ENCODE results near the gene SPACA6. TPM values are rescaled to one million over a fixed set of nuclear protein-coding genes. Genes with fewer than 3 reads are reported as not detected.

SPACA6 gene
- total and polyA plus RNA-seq, 12 donors, result 2.2 to 291 (median 25.2) TPM

DNA sequence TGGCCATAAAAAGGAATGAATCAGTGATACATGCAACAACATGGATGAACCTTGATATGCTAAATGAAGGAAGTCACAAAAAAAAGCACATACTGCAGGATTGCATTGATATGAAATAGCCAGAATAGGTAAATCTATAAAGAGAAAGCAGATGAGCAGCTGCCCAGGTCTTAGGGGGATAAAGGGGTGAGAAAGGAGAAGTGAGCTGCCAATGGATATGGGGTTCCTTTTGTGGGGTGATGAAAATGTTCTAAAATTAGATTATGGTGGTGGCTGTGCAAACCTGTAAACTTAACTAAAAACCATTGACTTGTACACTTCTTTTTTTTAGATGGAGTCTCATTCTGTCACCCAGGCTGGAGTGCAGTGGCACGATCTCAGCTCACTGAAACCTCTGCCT lies 18.6 kb downstream of the SPACA6 start:
- Histone ChIP-seq H3K4me1 (replicated peaks in 1 of 2) (no peaks in the 10 kb centered on the region), H3K36me3 (replicated peaks in 1 of 2) (peaks cover 0 to 6% of the 10 kb centered on the region in 2 donors), H3K27ac (no peak overlapping the region), H3K27me3 (no peaks in the 10 kb centered on the region), H3K4me3 (no peak overlapping the region), H3K9me3 (replicated peaks in 1 of 3) (no peaks in the 10 kb centered on the region)
- TF ChIP-seq, protein P1, sequence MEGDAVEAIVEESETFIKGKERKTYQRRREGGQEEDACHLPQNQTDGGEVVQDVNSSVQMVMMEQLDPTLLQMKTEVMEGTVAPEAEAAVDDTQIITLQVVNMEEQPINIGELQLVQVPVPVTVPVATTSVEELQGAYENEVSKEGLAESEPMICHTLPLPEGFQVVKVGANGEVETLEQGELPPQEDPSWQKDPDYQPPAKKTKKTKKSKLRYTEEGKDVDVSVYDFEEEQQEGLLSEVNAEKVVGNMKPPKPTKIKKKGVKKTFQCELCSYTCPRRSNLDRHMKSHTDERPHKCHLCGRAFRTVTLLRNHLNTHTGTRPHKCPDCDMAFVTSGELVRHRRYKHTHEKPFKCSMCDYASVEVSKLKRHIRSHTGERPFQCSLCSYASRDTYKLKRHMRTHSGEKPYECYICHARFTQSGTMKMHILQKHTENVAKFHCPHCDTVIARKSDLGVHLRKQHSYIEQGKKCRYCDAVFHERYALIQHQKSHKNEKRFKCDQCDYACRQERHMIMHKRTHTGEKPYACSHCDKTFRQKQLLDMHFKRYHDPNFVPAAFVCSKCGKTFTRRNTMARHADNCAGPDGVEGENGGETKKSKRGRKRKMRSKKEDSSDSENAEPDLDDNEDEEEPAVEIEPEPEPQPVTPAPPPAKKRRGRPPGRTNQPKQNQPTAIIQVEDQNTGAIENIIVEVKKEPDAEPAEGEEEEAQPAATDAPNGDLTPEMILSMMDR (IDR thresholded peaks at IDR 0.05), result no peak
- no peak for TF ChIP-seq POLR2A (IDR thresholded peaks at IDR 0.05)
- WGBS, 4 donors, result 68 to 81% (median 77%) methylated on average over 1 of the region's 1 CpG
- no peak for DNase-seq
- intact Hi-C loops (cut with DNase I), result no loop called here

DNA sequence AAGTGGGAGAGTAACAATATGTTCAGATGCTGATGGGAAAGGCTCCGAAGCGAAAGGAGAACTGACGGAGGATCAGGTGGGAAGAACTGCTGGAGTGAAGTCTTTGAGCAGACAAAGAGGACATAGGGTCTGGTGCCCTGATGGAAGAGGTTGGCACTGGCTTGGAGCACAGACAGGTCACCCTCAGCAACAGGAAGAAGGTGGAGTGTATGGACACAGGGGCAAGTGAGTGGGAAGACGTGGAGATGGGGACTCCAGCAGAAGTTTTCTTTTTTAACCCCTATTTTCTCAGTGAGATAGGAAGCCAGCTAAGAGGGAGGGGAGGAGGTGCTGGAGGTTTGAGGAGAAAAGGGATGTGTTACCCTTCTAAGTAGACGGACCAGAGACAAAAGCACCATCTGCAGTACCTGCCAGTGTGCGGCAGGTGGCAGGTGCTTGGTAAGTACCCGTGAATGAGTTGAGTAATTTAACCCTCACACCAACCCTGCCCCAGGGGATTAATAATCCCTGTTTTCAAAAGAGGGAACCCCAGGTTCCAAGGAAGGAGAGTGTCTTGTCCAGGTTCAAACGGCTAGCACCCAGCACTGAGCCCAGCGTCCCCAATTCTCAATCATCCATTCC lies 19.4 kb downstream of the SPACA6 start:
- Histone ChIP-seq H3K36me3 (replicated peaks in 1 of 2) (no peaks in the 10 kb centered on the region), H3K9me3 (replicated peaks in 1 of 3) (no peaks in the 10 kb centered on the region), H3K4me1 (replicated peaks in 1 of 2) (no peaks in the 10 kb centered on the region), H3K27me3 (no peaks in the 10 kb centered on the region), H3K27ac (no peak overlapping the region), H3K4me3 (no peak overlapping the region)
- intact Hi-C loops (cut with DNase I), result no loop called here
- TF ChIP-seq, protein P1 (IDR thresholded peaks at IDR 0.05), result peak in 5 of 6 experiments; percentile 12 to 40 (median 25)
- no peak for TF ChIP-seq POLR2A (IDR thresholded peaks at IDR 0.05)
- 34 to 42% (median 40%) methylated on average over 9 of the region's 9 CpGs for WGBS, 4 donors
- no peak for DNase-seq

DNA sequence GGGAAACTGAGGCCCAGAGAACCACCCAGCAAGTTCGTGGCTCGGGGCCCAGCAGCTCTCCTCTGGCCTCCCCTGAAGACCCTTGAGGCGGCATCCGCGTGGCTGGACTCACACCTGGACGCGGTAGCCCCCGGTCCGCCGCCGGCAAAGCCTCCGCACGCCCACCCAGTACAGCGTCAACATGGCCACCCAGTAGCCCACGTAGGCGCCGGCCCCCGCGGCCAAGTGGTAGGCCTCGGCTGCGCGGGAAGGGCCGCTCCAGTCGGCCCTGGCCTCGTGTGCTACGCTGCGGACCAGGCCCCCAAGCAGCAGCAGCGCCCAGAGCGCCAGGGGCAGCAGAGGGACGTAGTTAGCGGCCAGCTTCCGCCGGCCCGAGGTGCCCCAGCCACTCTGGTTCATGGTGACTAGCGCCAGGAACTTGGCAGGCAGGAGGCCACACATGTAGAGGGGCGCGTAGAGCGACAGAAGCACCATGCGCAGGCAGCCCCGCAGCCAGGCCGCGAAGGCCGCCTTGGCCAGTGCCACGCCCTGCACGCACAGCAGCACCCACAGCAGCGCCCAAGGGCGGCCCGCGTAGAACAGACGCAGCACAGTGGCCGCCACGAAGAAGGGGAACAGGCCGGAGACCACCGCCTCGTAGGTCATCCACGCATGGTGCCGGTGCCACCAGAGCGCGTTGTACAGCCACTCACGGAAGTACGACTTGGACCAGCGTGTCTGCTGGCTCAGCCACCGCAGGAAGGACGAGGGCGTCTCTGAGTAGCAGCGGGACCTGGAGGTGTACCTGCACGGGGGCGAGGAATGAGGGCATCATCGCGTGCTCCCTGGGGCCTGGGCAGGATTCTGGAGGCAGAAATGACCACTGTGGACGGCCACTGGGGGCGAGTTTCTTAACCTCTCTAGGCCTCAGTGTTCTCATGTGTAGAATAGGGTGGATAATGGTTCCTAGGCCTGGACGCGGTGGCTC lies 20.5 kb downstream of the SPACA6 start:
- Histone ChIP-seq H3K27ac (no peak overlapping the region), H3K4me3 (no peak overlapping the region), H3K36me3 (replicated peaks in 1 of 2) (no peaks in the 10 kb centered on the region), H3K4me1 (replicated peaks in 1 of 2) (no peaks in the 10 kb centered on the region), H3K27me3 (peaks cover 4% of the 10 kb centered on the region), H3K9me3 (replicated peaks in 1 of 3) (no peaks in the 10 kb centered on the region)
- TF ChIP-seq, protein P1 (IDR thresholded peaks at IDR 0.05), result no peak
- TF ChIP-seq POLR2A (IDR thresholded peaks at IDR 0.05), result no peak
- intact Hi-C loops (cut with DNase I), result no loop called here
- DNase-seq, result no peak
- 87 to 92% (median 91%) methylated on average over 26 to 74 of the region's 74 CpGs for WGBS, 4 donors

DNA sequence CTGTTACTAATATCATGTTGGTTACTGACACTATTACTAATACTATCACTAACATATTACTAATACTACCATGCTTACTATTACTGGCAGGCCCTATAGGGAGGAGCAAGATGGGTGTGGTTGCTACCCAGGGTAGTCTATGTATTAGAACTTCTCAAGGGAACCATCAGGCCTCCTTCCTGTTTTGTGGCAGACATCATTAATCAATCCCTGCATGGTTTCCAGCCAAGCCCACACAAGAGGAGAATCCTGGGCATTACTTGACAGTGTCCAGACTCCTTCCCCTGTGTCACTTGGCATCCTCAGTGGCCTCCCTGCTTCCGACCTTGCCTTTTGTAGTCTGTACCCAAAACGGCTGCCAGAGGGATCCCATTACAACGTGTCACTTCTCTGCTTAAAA lies 21.7 kb downstream of the SPACA6 start:
- H3K4me3 ChIP-seq, result no peak overlapping the region
- intact Hi-C loops (cut with DNase I), result no loop called here
- TF ChIP-seq, protein P1 (IDR thresholded peaks at IDR 0.05), result no peak
- no peak for TF ChIP-seq POLR2A (IDR thresholded peaks at IDR 0.05)
- 48 to 61% (median 55%) methylated on average over 3 of the region's 3 CpGs for WGBS, 4 donors
- no peaks in the 10 kb centered on the region for H3K9me3 ChIP-seq (replicated peaks in 1 of 3)
- H3K27ac ChIP-seq, result no peak overlapping the region
- no peak for DNase-seq
- H3K36me3 ChIP-seq (replicated peaks in 1 of 2), result no peaks in the 10 kb centered on the region
- H3K4me1 ChIP-seq (replicated peaks in 1 of 2), result peaks cover 3 to 4% of the 10 kb centered on the region in 2 donors
- peaks cover 16% of the 10 kb centered on the region for H3K27me3 ChIP-seq
